GM12878 (cell line): Measurements from ENCODE around the gene PRKAG2. TPM values are rescaled to one million over a fixed set of nuclear protein-coding genes. Genes with fewer than 3 reads are reported as not detected.

Source experiments
- ATAC-seq: fragments of 200-7000 bp; cut with Tn5 transposase; 3 replicates; pipeline ENCODE4 v1.9.1; 2020; ENCODE audit warnings: mild to moderate bottlenecking, moderate library complexity
- BruUV-seq: library from RNA; stranded (reverse); fragments of 400-500 nt; replicated peaks from 2 replicates; lab custom pipeline; 2021; lab: Mats Ljungman, UMichigan
- CTCF ChIA-PET: fragments of 300-600 bp; sonication (Branson Sonifier 250); formaldehyde crosslinking; extraction: SDS; loops from one replicate; lab custom pipeline; 2021; ENCODE audit warnings: inconsistent platforms; lab: Yijun Ruan, JAX
- POLR2A ChIA-PET: fragments of 350-600 bp; formaldehyde crosslinking; extraction: SDS; loops from one replicate; lab custom pipeline; 2021; ENCODE audit warnings: inconsistent platforms; lab: Charles Lee
- RAD21 ChIA-PET: fragments of 300-600 bp; sonication (Branson Sonifier 250); formaldehyde crosslinking; loops from one replicate; lab custom pipeline; 2023; ENCODE audit warnings: antibody characterized with exemption; ENCODE audit not compliant: unreplicated experiment; lab: Charles Lee
- SMC1A ChIA-PET: fragments of 300-600 bp; sonication (Branson Sonifier 250); formaldehyde crosslinking; loops from one replicate; lab custom pipeline; 2023; ENCODE audit not compliant: unreplicated experiment, uncharacterized antibody; lab: Charles Lee
- DNase-seq: peaks from one replicate; pipeline ENCODE4 v3.0.0-alpha.2; 2011; ENCODE audit warnings: low read depth, low spot score
- FAIRE-seq: peaks from 3 replicates; lab custom pipeline; 2011; peaks lifted over from hg19 to GRCh38; lab: Jason Lieb, UNC
- H2AFZ ChIP-seq: 2 replicates; pipeline ENCODE4 v1.6.0; 2011; ENCODE audit warnings: low read depth, low read length, control low read depth; ENCODE audit not compliant: control insufficient read depth
- H3K27ac ChIP-seq: 2 replicates; pipeline ENCODE4 v1.5.1; 2011; ENCODE audit warnings: control low read depth; ENCODE audit not compliant: control insufficient read depth, insufficient read depth
- H3K27me3 ChIP-seq, 2 experiments: replicated peaks in 1 of 2; 2 replicates each; pipeline versions ENCODE4 v1.6.0 to v1.6.1; 2011; ENCODE audit warnings: low read length in 1 of 2; ENCODE audit not compliant: control insufficient read depth in 2 of 2, insufficient read depth in 2 of 2
- H3K36me3 ChIP-seq, 2 experiments: 2 replicates each; pipeline ENCODE4 v1.5.1; 2011; ENCODE audit warnings: low read length in 1 of 2; ENCODE audit not compliant: control insufficient read depth in 2 of 2, insufficient read depth in 2 of 2
- H3K4me1 ChIP-seq: 2 replicates; pipeline ENCODE4 v1.6.1; 2011; ENCODE audit warnings: mild to moderate bottlenecking, low read length, moderate library complexity, mixed read lengths; ENCODE audit not compliant: control insufficient read depth, insufficient read depth
- H3K4me2 ChIP-seq: 2 replicates; pipeline ENCODE4 v1.6.0; 2011; ENCODE audit warnings: control low read depth; ENCODE audit not compliant: control insufficient read depth, insufficient read depth
- H3K4me3 ChIP-seq: fragments of 200-600 bp; sonication (generic); 2 replicates; pipeline ENCODE4 v1.5.1; 2016
- H3K79me2 ChIP-seq: 2 replicates; pipeline ENCODE4 v1.6.0; 2011; ENCODE audit warnings: low read length; ENCODE audit not compliant: control insufficient read depth, insufficient read depth
- H3K9ac ChIP-seq: 2 replicates; pipeline ENCODE4 v1.8.0; 2011; ENCODE audit warnings: low read length, control low read depth, mixed read lengths; ENCODE audit not compliant: control insufficient read depth, insufficient read depth
- H3K9me3 ChIP-seq: replicated peaks from 3 replicates; pipeline ENCODE4 v1.5.1; 2011; ENCODE audit warnings: mild to moderate bottlenecking, low read length; ENCODE audit not compliant: control insufficient read depth, insufficient read depth
- H4K20me1 ChIP-seq: 2 replicates; pipeline ENCODE4 v1.6.0; 2011; ENCODE audit not compliant: control insufficient read depth, insufficient read depth
- BMI1 ChIP-seq: fragments of 450-650 bp; IDR thresholded peaks from 2 replicates; pipeline ENCODE4 v1.6.1; 2016; ENCODE audit warnings: mild to moderate bottlenecking, moderate library complexity, borderline replicate concordance
- CREM ChIP-seq: IDR thresholded peaks from 2 replicates; pipeline ENCODE4 v1.6.1; 2014; ENCODE audit warnings: antibody characterized with exemption, low read depth
- FOXK2 ChIP-seq: fragments of 450-650 bp; IDR thresholded peaks from 2 replicates; pipeline ENCODE4 v1.6.1; 2017; ENCODE audit warnings: mild to moderate bottlenecking, moderate library complexity
- GATAD2B ChIP-seq: fragments of 450-650 bp; conservative IDR thresholded peaks from 2 replicates; pipeline ENCODE4 v1.6.1; 2017; ENCODE audit warnings: low read depth, mild to moderate bottlenecking, moderate library complexity
- KDM1A ChIP-seq: fragments of 200-600 bp; sonication (generic); IDR thresholded peaks from 2 replicates; pipeline ENCODE4 v1.6.1; 2016; ENCODE audit warnings: borderline replicate concordance
- LARP7 ChIP-seq: fragments of 450-650 bp; IDR thresholded peaks from 2 replicates; pipeline ENCODE4 v1.6.1; 2017; ENCODE audit warnings: mild to moderate bottlenecking
- NR2C2 ChIP-seq: IDR thresholded peaks from 2 replicates; pipeline ENCODE4 v1.6.1; 2011; ENCODE audit warnings: borderline replicate concordance, low read depth; ENCODE audit not compliant: control insufficient read depth, insufficient read length
- NRF1 ChIP-seq: conservative IDR thresholded peaks from 2 replicates; pipeline ENCODE4 v1.6.1; 2011; ENCODE audit warnings: mild to moderate bottlenecking, low read depth, low read length, improper control_type of control experiment
- RAD51 ChIP-seq: fragments of 450-650 bp; IDR thresholded peaks from 2 replicates; pipeline ENCODE4 v1.6.1; 2016; ENCODE audit warnings: moderate library complexity, mild to moderate bottlenecking, inconsistent platforms
- RCOR1 ChIP-seq: conservative IDR thresholded peaks from 2 replicates; pipeline ENCODE4 v1.6.1; 2012; ENCODE audit warnings: low read depth, low read length, improper control_type of control experiment
- SMC3 ChIP-seq: IDR thresholded peaks from 2 replicates; pipeline ENCODE4 v1.6.1; 2011; ENCODE audit warnings: low read length, improper control_type of control experiment, borderline replicate concordance
- SUPT20H ChIP-seq: IDR thresholded peaks from 2 replicates; pipeline ENCODE4 v1.6.1; 2011; ENCODE audit warnings: low read depth, mild to moderate bottlenecking, low read length, moderate library complexity, borderline replicate concordance; ENCODE audit not compliant: control insufficient read depth
- SUZ12 ChIP-seq: fragments of 200-600 bp; sonication (generic); IDR thresholded peaks from one replicate; pipeline ENCODE4 v1.6.1; 2018; ENCODE audit warnings: antibody characterized with exemption, mild to moderate bottlenecking; ENCODE audit not compliant: unreplicated experiment
- TARDBP ChIP-seq: IDR thresholded peaks from 2 replicates; pipeline ENCODE4 v1.6.1; 2016; ENCODE audit warnings: borderline replicate concordance
- YY1 ChIP-seq: IDR thresholded peaks from 2 replicates; pipeline ENCODE4 v1.6.1; 2011; ENCODE audit warnings: low read depth, mild to moderate bottlenecking, low read length
- WGBS: methylation state at CpG from one replicate; pipeline ENCODE4 v1.1.6; 2016; ENCODE audit warnings: low lambda C conversion rate; ENCODE audit not compliant: insufficient replicate concordance, insufficient coverage; ENCODE audit errors: missing lambda C conversion rate; 5-methylcytosine and 5-hydroxymethylcytosine counted together
- in situ Hi-C: fragments of 300-500 bp; cut with MboI; formaldehyde crosslinking; loops from 9 replicates; pipeline ENCODE4 v1.14.3; 2018; ENCODE audit warnings: mixed read lengths
- intact Hi-C: fragments of 100-400 bp; cut with micrococcal nuclease; formaldehyde crosslinking; loops from one replicate; pipeline ENCODE4 v1.14.2; 2022; ENCODE audit not compliant: unreplicated experiment
- polyA plus RNA-seq, 11 experiments: library from polyadenylated mRNA; depleted of rRNA in 4 of 11; unstranded in 6 of 11; stranded (reverse) in 5 of 11; fragments of >200 nt; fragmentation: Nextera tagmentation in 4 of 11; fragmentation: Illumina TruSeq in 1 of 11; extraction: Ambion mirVana in 4 of 11; extraction: Trizol in 1 of 11; gene quantifications; 1 replicate in 1 of 11; 2 replicates in 10 of 11; pipeline versions ENCODE4 v1.2.1 to v1.2.3, GENCODE V29; 2011 to 2016; ENCODE audit warnings: inconsistent platforms in 2 of 11, missing spikeins in 2 of 11, low read depth in 1 of 11
- total RNA-seq, 4 experiments: library from RNA; depleted of rRNA in 3 of 4; stranded (reverse); fragments of >200 nt in 3 of 4; fragmentation: Illumina TruSeq in 1 of 4; extraction: Trizol in 1 of 4; gene quantifications; 2 replicates each; pipeline versions ENCODE4 v1.2.1 to v1.2.3, GENCODE V29; 2013 to 2021

PRKAG2 gene
- total and polyA plus RNA-seq, 10 of the 15 experiments (the other 5 are each of a cell fraction or from before 2014, with no cell fraction given): 3.4 to 8.9 (median 6.8) TPM

- ChIA-PET POLR2A (no interaction called here), RAD21 (no interaction called here), CTCF (interaction anchor here (1.9 kb wide), 1 partner anchor 67 kb away, joined by 4 read pairs; no protein-coding TSS in a partner anchor), SMC1A (no interaction called here)
- Histone ChIP-seq H2AFZ (no peak overlapping the region), H3K4me1 (no peaks in the 10 kb centered on the region), H3K4me2 (no peak overlapping the region), H3K9me3 (no peaks in the 10 kb centered on the region), H3K27me3 (no peaks in the 10 kb centered on the region), H3K9ac (no peak overlapping the region), H4K20me1 (no peaks in the 10 kb centered on the region), H3K4me3 (no peak overlapping the region), H3K79me2 (no peaks in the 10 kb centered on the region), H3K36me3 (no peaks in the 10 kb centered on the region), H3K27ac (no peak overlapping the region)
- intact Hi-C loops (no loop called here), in situ Hi-C loops (no loop called here)
- no peak for DNase-seq
- ATAC-seq: no peak
- no peak for FAIRE-seq
- WGBS: 67% methylated on average over 3 of the region's 3 CpGs
- TF ChIP-seq RCOR1 (no peak), GATAD2B (no peak), RAD51 (no peak), TARDBP (no peak), FOXK2 (no peak), BMI1 (no peak)
- no TSS peak for BruUV-seq
Observed at GRCh38 chr7:151655555-151655954, 221.4 kb downstream of the PRKAG2 start.

- H3K4me3 ChIP-seq: no peak overlapping the region
- intact Hi-C loops: no loop called here
- H3K9ac ChIP-seq: no peak overlapping the region
- 54% methylated on average over 5 of the region's 5 CpGs for WGBS
- TF ChIP-seq CREM (no peak), KDM1A (no peak), SMC3 (no peak), GATAD2B (no peak), SUZ12 (no peak), LARP7 (no peak), NRF1 (no peak), SUPT20H (no peak), NR2C2 (no peak), YY1 (no peak)
- TF ChIP-seq, all 136 proteins: peak for 0
- H3K27ac ChIP-seq: no peak overlapping the region
- H3K79me2 ChIP-seq: no peaks in the 10 kb centered on the region
- no peaks in the 10 kb centered on the region for H3K4me1 ChIP-seq
- RAD21 ChIA-PET: no interaction called here
- DNase-seq (no peak), ATAC-seq (no peak), FAIRE-seq (no peak)
- H2AFZ ChIP-seq: no peak overlapping the region
- H3K4me2 ChIP-seq: no peak overlapping the region
- H3K27me3 ChIP-seq: no peaks in the 10 kb centered on the region
- no peaks in the 10 kb centered on the region for H3K9me3 ChIP-seq
- BruUV-seq: no TSS peak
- in situ Hi-C loops: no loop called here
- CTCF ChIA-PET: no interaction called here
- POLR2A ChIA-PET: no interaction called here
- H4K20me1 ChIP-seq: no peaks in the 10 kb centered on the region
- H3K36me3 ChIP-seq: no peaks in the 10 kb centered on the region
- SMC1A ChIA-PET: no interaction called here
Observed at GRCh38 chr7:151652111-151652510, 224.8 kb downstream of the PRKAG2 start.
